IPS DF 4.7 (cell line): ENCODE data around the gene ABCA8.
"Not testable (repeated sequence)": the region's sequence is repeated elsewhere in the genome, so short reads cannot be mapped to it uniquely, and the experiment has no call there.

Source experiments
- DNase-seq: peaks from one replicate; pipeline ENCODE4 v3.0.0-alpha.2; 2013; ENCODE audit warnings: low spot score; ENCODE audit errors: extremely low read depth

The ABCA8 gene, protein sequence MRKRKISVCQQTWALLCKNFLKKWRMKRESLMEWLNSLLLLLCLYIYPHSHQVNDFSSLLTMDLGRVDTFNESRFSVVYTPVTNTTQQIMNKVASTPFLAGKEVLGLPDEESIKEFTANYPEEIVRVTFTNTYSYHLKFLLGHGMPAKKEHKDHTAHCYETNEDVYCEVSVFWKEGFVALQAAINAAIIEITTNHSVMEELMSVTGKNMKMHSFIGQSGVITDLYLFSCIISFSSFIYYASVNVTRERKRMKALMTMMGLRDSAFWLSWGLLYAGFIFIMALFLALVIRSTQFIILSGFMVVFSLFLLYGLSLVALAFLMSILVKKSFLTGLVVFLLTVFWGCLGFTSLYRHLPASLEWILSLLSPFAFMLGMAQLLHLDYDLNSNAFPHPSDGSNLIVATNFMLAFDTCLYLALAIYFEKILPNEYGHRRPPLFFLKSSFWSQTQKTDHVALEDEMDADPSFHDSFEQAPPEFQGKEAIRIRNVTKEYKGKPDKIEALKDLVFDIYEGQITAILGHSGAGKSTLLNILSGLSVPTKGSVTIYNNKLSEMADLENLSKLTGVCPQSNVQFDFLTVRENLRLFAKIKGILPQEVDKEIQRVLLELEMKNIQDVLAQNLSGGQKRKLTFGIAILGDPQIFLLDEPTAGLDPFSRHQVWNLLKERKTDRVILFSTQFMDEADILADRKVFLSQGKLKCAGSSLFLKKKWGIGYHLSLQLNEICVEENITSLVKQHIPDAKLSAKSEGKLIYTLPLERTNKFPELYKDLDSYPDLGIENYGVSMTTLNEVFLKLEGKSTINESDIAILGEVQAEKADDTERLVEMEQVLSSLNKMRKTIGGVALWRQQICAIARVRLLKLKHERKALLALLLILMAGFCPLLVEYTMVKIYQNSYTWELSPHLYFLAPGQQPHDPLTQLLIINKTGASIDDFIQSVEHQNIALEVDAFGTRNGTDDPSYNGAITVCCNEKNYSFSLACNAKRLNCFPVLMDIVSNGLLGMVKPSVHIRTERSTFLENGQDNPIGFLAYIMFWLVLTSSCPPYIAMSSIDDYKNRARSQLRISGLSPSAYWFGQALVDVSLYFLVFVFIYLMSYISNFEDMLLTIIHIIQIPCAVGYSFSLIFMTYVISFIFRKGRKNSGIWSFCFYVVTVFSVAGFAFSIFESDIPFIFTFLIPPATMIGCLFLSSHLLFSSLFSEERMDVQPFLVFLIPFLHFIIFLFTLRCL (N-terminal part only)

DNA sequence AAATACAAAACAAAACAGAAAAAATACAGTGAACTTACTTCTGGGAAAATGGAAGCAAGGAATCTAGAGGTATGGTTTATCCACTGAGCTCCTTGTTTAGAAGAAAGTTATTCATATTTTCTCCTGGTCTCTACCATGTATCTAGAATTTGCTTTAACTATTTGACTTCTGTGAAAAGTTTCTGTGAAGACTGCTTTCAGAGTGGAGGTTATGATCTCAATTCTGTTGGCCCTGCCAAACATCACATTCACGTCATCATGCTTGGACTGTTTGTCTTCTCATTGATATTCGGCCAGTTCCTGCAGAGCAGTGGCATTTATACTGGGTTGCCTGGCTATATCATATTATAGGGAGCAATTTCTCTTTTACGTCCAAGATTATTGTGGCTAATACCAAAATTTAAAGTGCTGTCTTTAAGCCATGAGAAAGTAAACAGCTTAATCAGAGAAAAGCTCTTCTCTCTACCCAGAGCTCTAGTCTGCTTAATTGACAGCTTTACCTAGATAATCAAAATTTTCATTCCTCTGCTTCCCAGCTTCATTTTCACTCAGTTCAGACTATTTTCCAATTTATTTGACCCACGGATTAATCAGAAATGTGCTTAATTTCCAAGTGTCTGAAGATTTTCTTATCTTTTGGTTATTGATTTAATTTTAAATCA, at the start of gene ABCA8:
Gene ABCA8, minus strand, starts transcription at position 212 of the 661 bp plus-strand sequence. CDS start 13,358 bp downstream, outside the sequence.
- DNase-seq: no peak

DNA sequence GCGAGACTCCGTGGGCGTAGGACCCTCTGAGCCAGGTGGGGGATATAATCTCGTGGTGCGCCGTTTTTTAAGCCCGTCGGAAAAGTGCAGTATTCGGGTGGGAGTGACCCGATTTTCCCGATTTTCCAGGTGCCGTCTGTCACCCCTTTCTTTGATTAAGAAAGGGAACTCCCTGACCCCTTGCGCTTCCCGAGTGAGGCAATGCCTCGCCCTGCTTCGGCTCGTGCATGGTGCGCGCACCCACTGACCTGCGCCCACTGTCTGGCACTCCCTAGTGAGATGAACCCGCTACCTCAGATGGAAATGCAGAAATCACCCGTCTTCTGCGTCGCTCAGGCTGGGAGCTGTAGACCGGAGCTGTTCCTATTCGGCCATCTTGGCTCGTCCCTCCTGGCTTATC, 49.6 kb upstream of the ABCA8 start:
- not testable (repeated sequence) for DNase-seq

DNA sequence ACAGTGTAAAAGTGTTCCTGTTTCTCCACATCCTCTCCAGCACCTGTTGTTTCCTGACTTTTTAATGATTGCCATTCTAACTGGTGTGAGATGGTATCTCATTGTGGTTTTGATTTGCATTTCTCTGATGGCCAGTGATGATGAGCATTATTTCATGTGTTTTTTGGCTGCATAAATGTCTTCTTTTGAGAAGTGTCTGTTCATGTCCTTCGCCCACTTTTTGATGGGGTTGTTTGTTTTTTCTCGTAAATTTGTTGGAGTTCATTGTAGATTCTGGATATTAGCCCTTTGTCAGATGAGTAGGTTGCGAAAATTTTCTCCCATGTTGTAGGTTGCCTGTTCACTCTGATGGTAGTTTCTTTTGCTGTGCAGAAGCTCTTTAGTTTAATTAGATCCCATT, 44.6 kb upstream of the ABCA8 start:
- not testable (repeated sequence) for DNase-seq

DNA sequence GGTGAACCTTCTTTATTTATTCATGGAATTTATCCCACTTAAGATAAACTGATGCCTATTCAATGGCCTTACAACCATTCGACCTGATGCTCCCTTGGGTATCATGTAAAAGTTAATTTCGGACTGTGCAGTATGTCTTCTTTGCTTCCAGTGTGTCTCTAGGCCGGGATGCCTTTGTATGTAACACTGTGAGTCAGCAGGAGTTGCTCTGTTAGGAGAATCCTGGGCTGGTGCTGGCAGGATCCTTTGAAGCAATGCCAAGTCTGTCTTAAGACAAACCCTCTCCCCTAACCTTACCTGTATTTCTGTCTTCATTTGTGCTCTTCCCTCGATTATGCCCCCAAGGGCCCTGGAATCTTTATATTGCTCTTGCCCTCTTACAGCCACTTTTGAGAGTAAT, 37.9 kb upstream of the ABCA8 start:
- DNase-seq: no peak

DNA sequence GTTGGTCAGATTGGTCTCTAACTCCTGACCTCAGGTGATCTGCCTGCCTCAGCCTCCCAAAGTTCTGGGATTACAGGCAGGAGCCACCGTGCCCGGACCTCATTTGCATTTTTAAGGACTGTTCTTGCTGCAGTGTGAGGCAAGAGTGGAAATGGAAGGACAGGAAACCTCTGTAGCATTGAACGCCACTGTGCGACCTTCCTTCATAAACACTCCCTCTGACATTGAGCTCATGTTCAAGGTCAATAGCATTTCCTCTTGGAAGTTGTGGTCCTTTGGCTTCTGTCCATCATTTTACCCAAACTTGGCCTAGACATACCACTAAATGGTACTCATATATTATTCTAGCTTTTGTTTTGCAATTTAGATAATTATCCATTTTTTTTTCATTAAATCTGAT, 32.8 kb upstream of the ABCA8 start:
- DNase-seq: no peak

DNA sequence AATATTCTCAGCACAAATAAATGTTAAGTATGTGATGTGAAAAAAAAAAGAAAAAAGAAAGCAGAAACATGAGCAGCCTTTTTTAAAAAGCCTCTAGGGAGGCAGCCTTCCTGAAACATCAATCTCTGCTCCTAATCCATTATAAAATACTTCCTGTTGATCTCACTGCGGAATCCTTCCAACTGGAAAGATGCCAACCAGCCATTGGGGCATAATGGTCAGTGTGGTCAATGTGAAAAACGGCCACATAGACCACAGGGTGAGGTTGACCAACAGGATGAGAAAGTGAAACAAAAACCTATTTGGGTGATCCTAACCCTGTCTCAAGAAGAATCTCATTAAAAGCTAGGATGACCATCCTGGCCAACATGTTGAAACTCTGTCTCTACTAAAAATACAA, 26.1 kb upstream of the ABCA8 start:
- DNase-seq: no peak

DNA sequence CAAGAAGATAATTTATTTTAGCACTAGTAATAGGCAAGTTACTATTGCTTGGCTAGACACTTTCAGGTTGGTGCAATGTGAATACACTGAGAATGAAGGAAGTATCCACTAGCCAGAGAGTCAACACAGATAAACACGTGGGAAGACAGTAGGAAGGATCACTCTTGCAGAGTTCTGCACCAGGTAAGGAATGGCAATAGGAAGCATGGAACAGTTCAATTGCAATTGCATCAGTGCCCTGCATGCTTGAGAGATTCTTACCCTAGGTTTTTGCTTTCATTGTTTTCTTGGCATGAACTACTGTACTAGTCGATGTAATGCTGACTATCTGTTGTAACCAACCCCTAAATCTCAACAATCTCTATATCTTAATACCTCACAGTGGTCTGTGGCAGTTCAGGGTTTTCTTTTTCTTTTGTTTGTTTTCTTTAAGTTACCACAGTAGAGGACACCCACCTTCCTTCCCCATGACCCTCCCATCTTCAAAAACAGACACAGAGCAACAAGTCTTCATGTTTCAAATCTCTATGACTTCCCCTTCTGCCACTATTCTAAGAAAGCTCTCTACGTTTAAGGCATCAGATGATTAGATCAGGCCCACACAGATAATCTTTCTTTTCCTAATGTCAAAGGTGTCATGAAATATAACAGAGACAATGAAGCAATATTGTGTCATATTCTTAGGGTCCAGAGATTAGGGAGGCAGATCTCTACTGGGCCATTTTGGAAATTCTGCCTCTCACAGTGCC, 18.1 kb upstream of the ABCA8 start:
- DNase-seq: no peak

DNA sequence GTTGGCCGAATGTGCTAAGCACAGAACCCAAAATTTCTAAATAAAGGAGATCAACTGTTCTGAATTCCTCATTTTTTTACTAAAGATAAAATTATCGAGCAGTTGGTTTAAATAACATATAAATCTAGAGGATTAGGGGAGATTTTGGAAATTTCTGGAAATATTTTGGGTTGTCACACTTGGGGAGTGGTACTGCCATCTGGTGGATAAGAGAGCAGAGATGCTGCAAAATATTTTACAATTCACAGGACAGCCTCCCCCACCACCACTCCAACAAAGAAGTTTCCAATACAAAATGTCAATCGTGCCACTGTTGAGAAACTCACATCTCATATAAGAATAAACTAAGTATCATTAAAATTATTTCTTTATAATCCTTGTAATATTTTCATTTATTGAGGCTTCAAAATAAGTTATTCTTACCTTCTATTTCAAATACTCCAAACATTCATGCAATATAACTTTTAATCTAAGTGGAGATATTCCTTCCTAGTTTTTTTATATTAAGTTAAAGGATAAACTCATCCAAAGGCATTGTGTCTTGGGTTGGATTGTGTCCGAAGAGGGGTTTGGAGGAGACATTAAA, 17.0 kb upstream of the ABCA8 start:
- no peak for DNase-seq

DNA sequence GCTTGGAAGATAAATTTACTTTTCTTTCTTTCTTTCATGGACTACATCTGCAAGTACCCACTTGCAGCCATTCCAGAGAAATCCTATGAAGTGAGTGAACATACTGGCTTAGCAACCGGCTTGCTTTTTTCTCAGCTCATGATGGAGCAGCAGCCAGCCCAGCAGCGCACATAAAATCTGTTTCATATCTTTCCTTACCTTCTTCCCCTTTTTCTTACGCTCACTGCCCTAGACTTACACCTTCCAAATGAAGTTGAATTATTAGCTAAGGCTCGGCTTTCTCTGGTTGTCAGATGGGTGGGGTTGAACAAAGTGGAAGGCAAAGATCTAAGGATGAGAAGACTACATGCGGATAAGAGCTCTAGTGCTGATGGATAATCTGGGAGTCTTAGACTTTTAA, 13.9 kb upstream of the ABCA8 start:
- no peak for DNase-seq

DNA sequence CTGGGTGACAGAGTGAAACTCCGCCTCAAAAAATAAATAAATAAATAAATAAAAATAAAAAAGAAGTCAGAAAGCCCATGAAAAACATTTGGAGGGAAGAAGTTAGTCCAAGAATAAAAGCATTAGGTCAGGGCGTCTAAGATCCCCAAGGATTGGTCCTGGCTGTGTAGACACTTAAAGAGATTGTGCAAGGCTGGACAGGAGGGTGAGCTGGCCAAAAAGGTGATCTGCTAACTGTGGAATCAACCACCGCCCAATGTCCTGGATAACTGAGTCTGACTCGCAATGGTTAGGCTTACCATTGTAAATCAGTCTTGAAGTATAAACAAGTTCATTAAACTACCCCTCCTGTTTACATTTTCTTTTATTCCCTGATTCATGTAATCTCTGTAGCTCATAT, 8.8 kb upstream of the ABCA8 start:
- no peak for DNase-seq

DNA sequence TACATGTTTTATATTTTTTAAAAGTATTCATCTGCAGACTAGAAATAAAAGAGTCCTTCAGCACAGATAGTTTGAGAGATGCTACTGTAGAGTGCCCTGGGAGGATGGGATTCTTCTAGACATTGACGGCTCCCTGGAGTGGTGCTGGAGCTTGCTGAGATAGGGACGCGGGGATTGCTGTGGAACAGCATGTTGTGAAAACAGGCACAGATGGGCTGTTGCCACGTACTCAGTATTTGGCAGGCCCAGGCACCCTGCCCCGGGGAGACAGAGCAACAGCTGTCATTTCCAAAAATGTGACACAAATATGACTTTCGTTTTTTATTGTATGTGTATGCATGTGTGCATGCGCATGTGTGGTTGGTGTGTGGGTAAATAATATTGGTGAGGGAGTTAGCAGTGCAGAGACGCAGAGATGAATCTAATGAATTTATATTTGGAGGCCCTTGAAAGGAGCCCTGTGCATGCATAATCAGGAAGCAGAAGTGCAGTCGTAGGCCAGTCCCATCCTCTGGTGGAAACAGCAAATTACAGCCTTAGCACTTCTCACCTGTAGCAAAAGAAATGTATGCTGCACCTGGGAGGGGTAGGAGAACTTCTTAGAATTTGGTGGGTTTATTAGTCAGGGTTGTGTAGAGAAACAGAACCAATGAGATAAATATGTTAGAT, 6.2 kb upstream of the ABCA8 start:
- no peak for DNase-seq

DNA sequence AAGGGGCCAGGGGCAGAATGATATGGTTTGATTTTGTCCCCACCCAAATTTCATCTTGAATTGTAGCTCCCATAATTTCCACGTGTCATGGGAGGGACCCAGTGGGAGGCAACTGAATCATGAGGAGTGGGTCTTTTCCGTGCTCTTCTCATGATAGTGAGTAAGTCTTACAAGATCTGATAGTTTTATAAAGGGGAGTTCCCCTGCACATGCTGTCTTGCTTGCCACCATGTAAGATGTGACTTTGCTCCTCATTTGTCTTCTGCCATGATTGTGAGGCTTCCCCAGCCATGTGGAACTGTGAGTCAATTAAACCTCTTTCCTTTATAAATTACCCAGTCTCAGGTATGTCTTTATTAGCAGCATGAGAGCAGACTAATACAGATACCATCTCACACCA, 3.9 kb upstream of the ABCA8 start:
- not testable (repeated sequence) for DNase-seq

DNA sequence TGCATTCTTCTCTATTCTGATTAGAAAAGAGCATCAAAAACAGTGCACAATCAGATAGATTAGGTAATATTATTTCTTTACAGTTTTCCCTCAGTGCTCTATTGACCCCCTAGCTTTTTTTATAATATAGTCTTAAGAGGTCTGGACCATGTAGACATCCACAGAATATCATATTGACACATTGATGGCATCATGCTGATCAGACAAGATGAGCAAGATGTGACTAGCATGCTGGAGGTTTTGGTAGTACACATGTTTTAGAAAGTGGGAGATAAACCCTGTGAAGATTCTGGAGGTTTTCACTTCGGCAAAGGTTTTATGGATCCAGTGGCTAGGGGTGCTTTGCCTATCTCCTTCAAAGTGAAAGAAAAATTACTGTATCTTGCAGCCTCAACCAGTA, 2.8 kb upstream of the ABCA8 start:
- no peak for DNase-seq

DNA sequence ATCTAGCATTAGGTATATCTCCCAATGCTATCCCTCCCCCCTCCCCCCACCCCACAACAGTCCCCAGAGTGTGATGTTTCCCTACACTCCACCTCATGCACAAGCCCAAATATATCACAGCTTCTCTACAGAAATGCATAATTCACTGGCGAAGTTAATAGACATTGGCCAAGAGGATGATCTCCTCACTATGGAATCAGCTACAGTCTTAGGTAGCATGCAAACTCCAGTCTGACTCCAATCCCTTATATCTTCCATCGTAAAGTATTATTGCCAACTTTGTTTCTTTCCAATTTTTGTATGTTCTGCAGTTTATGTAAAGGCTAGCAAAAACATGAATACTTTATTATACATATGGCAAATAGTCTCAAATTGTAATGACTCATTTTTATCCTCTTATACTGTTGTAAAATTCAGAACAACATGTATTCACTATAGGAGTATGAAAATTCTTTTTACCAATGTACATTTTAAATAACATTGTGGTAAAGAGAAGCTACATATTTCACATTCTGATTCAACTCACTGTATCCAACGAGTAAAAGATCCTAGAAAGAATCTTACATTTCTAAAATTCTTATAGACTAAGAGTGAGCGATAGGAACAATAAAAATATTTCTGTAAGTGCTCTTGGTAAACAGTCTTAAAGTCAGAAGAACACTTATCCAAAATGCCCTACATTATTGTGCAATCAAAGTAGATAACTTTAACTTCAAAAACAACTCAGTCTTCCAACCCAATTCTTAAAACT, 871 bp downstream of the ABCA8 start:
- DNase-seq: no peak

DNA sequence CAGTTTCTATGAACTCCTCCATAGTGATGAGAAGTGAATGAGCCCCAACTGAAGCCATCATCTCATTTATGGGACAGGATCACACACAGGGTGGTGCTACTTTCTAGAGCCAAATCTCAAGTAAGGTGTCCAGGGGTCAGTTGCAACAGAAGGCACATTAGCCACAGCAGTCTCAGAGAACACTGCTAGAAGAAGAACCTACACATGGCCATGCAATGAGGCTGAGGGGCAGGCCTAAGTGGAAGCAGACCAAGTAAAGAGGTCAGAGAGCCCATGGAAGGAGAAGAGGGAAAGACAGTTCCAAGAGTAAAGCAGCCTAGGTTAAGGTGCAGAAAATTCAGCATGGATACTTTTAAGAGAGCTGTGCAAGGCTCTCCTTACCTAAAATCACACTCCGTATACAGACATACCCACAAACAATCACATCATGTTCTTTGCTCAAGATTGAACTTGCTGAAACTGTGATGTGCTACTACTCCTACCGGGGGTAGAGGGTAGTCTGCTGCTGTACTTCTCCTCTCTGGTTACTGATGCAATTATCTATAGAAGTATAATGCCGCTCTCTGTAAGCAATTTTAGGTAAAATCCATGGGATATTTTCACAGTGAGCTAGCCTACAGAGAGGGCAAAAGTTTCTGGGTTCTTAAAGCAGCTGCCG, 1.7 kb downstream of the ABCA8 start:
- no peak for DNase-seq

DNA sequence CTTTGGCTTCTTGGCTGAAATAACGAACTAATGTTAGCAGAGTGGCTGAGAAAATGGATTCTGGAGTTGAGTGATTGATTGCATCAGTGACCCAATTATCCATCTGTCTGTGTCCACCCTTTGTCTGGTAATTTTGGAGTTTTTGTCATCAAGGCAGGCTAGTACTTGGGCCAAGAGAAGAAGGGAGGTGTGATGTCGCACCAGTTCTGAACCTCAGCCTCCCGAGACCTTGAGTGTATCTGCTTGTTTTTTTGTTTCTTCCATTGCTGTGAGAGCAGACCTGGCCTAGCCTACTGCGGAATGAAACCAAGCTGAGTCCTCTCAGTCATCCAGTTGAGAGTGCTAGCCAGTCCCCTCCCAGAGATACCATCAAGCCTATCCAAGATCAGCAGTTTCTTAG, 4.5 kb downstream of the ABCA8 start:
- no peak for DNase-seq

DNA sequence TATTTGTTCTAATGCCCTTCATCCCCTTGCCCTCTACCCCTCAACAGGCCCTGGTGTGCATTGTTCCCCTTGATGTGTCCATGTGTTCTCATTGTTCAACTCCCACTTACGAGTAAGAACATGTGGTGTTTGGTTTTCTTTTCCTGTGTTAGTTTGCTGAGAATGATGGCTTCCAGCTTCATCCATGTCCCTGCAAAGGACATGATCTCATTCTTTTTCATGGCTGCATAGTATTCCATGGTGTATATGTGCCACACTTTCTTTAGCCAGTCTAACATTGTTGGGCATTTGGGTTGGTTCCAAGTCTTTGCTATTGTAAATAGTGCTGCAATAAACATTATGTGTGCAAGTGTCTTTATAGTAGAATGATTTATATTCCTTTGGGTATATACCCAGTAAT, 7.3 kb downstream of the ABCA8 start:
- not testable (repeated sequence) for DNase-seq

DNA sequence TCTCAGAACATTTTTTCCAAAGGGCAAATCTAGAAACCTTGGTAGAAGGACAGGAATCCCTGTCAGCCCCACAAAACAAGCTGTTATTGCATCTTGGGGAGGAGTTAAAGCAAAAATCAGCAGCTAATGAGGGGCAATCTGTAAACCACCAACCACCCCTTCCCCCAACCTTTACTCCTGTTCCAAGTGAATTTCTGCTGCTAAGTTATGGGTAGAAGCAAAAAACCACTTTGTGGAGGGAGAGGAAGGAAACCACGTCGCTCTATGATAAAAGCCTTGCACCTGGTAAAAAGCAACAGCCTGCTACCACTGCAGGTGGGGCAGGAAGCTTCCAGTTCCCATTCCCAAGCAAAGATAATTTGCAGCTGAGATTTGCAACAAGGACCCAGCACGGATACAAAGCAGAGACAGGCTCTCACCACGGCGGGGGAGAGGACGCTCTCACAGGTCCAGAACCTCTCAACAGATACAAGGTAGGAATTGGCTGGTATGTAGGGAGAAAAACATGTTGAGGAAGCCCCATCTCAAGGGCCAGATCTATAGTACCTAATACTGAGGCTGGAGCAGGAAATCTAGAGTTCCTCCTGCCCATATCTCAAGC, 10.7 kb downstream of the ABCA8 start:
- no peak for DNase-seq
